Endothelial cell of umbilical vein (primary cell): ENCODE measurements around the gene ITGA8.

Experiments
- FOS ChIP-seq: IDR thresholded peaks from 2 replicates; pipeline ENCODE4 v1.6.1; 2011; ENCODE audit warnings: mild to moderate bottlenecking, low read length, moderate library complexity, borderline replicate concordance; ENCODE audit not compliant: insufficient read depth
- JUN ChIP-seq: IDR thresholded peaks from 2 replicates; pipeline ENCODE4 v1.6.1; 2011; ENCODE audit warnings: borderline replicate concordance, low read depth; ENCODE audit not compliant: insufficient read length, insufficient read depth
- POLR2AphosphoS5 ChIP-seq: IDR thresholded peaks from 2 replicates; pipeline ENCODE4 v1.6.1; 2012; ENCODE audit warnings: low read depth, mild to moderate bottlenecking, control low read depth, low read length, moderate library complexity; ENCODE audit not compliant: insufficient read depth
- TF ChIP-seq, protein P1 (sequence below), 2 donors: IDR thresholded peaks; 1 replicate in 1 of 2; 2 replicates in 1 of 2; pipeline ENCODE4 v1.5.1; 2011; ENCODE audit warnings: low read length in 2 of 2, mild to moderate bottlenecking in 2 of 2, moderate library complexity in 2 of 2, control low read depth in 1 of 2, inconsistent platforms in 1 of 2, low read depth in 1 of 2; ENCODE audit not compliant: insufficient read depth in 1 of 2; ENCODE audit errors: extremely low read depth in 1 of 2

DNA sequence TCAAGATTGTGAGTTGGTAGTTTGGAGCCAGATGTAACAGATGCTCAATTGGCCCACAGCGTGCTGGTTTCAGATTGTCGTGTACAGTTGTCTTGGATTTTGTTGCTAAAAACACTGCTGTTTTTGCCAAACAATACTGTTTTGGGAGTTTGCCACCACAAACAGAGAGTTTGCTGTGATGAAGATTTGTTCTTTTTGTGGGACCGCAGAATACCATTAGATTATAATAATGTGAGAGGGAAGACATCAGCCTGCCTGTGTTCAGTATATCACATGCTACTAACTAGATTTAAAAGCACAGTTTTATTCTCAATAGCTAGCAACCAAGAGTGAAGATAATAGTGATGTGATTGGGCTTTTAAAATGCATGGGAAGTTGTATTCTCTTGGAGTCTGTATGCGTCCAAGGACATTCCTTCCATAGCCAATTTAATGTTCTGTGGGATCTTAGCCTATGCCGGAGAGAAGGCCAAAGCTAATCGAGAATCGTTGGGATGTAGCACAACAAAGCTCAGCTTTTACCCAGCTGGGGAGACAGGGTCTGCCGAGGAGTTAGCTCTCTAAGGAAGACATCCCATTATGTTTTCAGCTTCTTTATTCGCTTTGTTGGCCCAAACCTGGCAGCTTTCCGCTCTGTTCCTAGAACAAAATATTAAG lies 18.7 kb upstream of the ITGA8 start:
- TF ChIP-seq, protein P1, sequence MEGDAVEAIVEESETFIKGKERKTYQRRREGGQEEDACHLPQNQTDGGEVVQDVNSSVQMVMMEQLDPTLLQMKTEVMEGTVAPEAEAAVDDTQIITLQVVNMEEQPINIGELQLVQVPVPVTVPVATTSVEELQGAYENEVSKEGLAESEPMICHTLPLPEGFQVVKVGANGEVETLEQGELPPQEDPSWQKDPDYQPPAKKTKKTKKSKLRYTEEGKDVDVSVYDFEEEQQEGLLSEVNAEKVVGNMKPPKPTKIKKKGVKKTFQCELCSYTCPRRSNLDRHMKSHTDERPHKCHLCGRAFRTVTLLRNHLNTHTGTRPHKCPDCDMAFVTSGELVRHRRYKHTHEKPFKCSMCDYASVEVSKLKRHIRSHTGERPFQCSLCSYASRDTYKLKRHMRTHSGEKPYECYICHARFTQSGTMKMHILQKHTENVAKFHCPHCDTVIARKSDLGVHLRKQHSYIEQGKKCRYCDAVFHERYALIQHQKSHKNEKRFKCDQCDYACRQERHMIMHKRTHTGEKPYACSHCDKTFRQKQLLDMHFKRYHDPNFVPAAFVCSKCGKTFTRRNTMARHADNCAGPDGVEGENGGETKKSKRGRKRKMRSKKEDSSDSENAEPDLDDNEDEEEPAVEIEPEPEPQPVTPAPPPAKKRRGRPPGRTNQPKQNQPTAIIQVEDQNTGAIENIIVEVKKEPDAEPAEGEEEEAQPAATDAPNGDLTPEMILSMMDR (IDR thresholded peaks at IDR 0.05; ENCODE audit: extremely low read depth in 1 of 2, insufficient read depth in 1 of 2, low read depth in 1 of 2, low read length in 2 of 2) = no peak
- TF ChIP-seq FOS (no peak), POLR2AphosphoS5 (no peak), JUN (no peak)
